Brain microvascular endothelial cell (primary cell): ENCODE data around the gene WLS.

ENCODE experiments used
- DNase-seq: peaks from one replicate; pipeline ENCODE4 v3.0.0-alpha.2; 2020
- H3K27ac ChIP-seq: fragments of 250-450 bp; sonication (Bioruptor Pico); 2 replicates; pipeline ENCODE4 v1.5.1; 2020; ENCODE audit warnings: mild to moderate bottlenecking, moderate library complexity
- H3K27me3 ChIP-seq: fragments of 250-450 bp; sonication (Bioruptor Pico); replicated peaks from 2 replicates; pipeline ENCODE4 v1.5.1; 2020; ENCODE audit warnings: mild to moderate bottlenecking
- H3K36me3 ChIP-seq: fragments of 250-450 bp; sonication (Bioruptor Pico); replicated peaks from 2 replicates; pipeline ENCODE4 v1.5.1; 2020; ENCODE audit warnings: mild to moderate bottlenecking
- H3K4me3 ChIP-seq: 2 replicates; pipeline ENCODE4 v1.5.1; 2011; ENCODE audit warnings: low read depth, mild to moderate bottlenecking, control low read depth, low read length, moderate library complexity
- CTCF ChIP-seq: IDR thresholded peaks from 2 replicates; pipeline ENCODE4 v1.5.1; 2011; ENCODE audit warnings: low read depth, mild to moderate bottlenecking, moderate library complexity, low read length, control low read depth, inconsistent platforms; ENCODE audit errors: missing control alignments
- in situ Hi-C: cut with HindIII; loops from 2 replicates; pipeline ENCODE4 v1.10.0; 2017; ENCODE audit warnings: low sequenced_read_pairs, low pct_ligation_motif_present

The WLS gene

GRCh38 chr1:68083686-68084085 is 148.6 kb downstream of the WLS start:
- no peak overlapping the region for H3K27ac ChIP-seq
- no peaks in the 10 kb centered on the region for H3K27me3 ChIP-seq
- in situ Hi-C loops = no loop called here
- DNase-seq = no peak
- no peak for TF ChIP-seq CTCF
- H3K36me3 ChIP-seq = no peaks in the 10 kb centered on the region
- H3K4me3 ChIP-seq = no peak overlapping the region

GRCh38 chr1:68081775-68082283 is 150.5 kb downstream of the WLS start:
- no peak overlapping the region for H3K4me3 ChIP-seq
- TF ChIP-seq CTCF = no peak
- no peaks in the 10 kb centered on the region for H3K36me3 ChIP-seq
- in situ Hi-C loops = no loop called here
- no peaks in the 10 kb centered on the region for H3K27me3 ChIP-seq
- H3K27ac ChIP-seq = no peak overlapping the region
- DNase-seq = no peak

- in situ Hi-C loops = no loop called here
- DNase-seq = no peak
- no peak for TF ChIP-seq CTCF
Measured at GRCh38 chr1:68078647-68079046, 153.7 kb downstream of the WLS start.

More at GRCh38 chr1:68078647-68079046, 153.7 kb downstream of the WLS start:
- H3K4me3 ChIP-seq = no peak overlapping the region
- H3K27ac ChIP-seq = no peak overlapping the region
- H3K27me3 ChIP-seq = no peaks in the 10 kb centered on the region
- H3K36me3 ChIP-seq = no peaks in the 10 kb centered on the region
